Islet of Langerhans (tissue), 1 donor: ENCODE results near the gene COMMD10.
A peak's percentile ranks its signal among the peaks of the same experiment; 100 is the strongest.
"Not testable (repeated sequence)": the region's sequence is repeated elsewhere in the genome, so short reads cannot be mapped to it uniquely, and the experiment has no call there.

Experiments
- FAIRE-seq: peaks from one replicate; lab custom pipeline; 2011; peaks lifted over from hg19 to GRCh38; lab: Jason Lieb, UNC

Gene COMMD10

GRCh38 chr5:116097301-116097700, 12.5 kb downstream of the COMMD10 start:
- FAIRE-seq, result no peak

- FAIRE-seq, result no peak
Observed at GRCh38 chr5:116098998-116099397, 14.2 kb downstream of the COMMD10 start.

- not testable (repeated sequence) for FAIRE-seq
Observed at GRCh38 chr5:116104941-116105340, 20.1 kb downstream of the COMMD10 start.

GRCh38 chr5:116115163-116115562, 30.3 kb downstream of the COMMD10 start:
- no peak for FAIRE-seq

GRCh38 chr5:116130471-116130870, 45.6 kb downstream of the COMMD10 start:
- FAIRE-seq, result no peak

GRCh38 chr5:116130976-116131375, 46.2 kb downstream of the COMMD10 start:
- no peak for FAIRE-seq

GRCh38 chr5:116133281-116133680, 48.5 kb downstream of the COMMD10 start:
- FAIRE-seq, result no peak

GRCh38 chr5:116135344-116135743, 50.5 kb downstream of the COMMD10 start:
- no peak for FAIRE-seq

GRCh38 chr5:116137544-116138378, 52.9 kb downstream of the COMMD10 start:
- peak; percentile 99 for FAIRE-seq

- no peak for FAIRE-seq
Observed at GRCh38 chr5:116142495-116142894, 57.7 kb downstream of the COMMD10 start.

- FAIRE-seq, result no peak
Observed at GRCh38 chr5:116144103-116144502, 59.3 kb downstream of the COMMD10 start.

GRCh38 chr5:116144991-116145390, 60.2 kb downstream of the COMMD10 start:
- FAIRE-seq, result no peak

- no peak for FAIRE-seq
Observed at GRCh38 chr5:116145416-116145815, 60.6 kb downstream of the COMMD10 start.

GRCh38 chr5:116152169-116152568, 67.3 kb downstream of the COMMD10 start:
- FAIRE-seq, result no peak

GRCh38 chr5:116153687-116154174, 68.9 kb downstream of the COMMD10 start:
- no peak for FAIRE-seq

- no peak for FAIRE-seq
Observed at GRCh38 chr5:116154252-116154651, 69.4 kb downstream of the COMMD10 start.

- no peak for FAIRE-seq
Observed at GRCh38 chr5:116154931-116155330, 70.1 kb downstream of the COMMD10 start.

GRCh38 chr5:116157902-116158301, 73.1 kb downstream of the COMMD10 start:
- no peak for FAIRE-seq

GRCh38 chr5:116159006-116159405, 74.2 kb downstream of the COMMD10 start:
- FAIRE-seq, result no peak

- no peak for FAIRE-seq
Observed at GRCh38 chr5:116174111-116174510, 89.3 kb downstream of the COMMD10 start.

- no peak for FAIRE-seq
Observed at GRCh38 chr5:116176121-116176520, 91.3 kb downstream of the COMMD10 start.

- no peak for FAIRE-seq
Observed at GRCh38 chr5:116178925-116179324, 94.1 kb downstream of the COMMD10 start.

GRCh38 chr5:116209166-116209565, 124.3 kb downstream of the COMMD10 start:
- no peak for FAIRE-seq

- FAIRE-seq, result no peak
Observed at GRCh38 chr5:116212225-116212624, 127.4 kb downstream of the COMMD10 start.
